K562 (cell line): ENCODE measurements around the gene UTP25. TPM values are rescaled to one million over a fixed set of nuclear protein-coding genes. Genes with fewer than 3 reads are reported as not detected.

Source experiments
- ATAC-seq: fragments of 200-7000 bp; cut with Tn5 transposase; 3 replicates; pipeline ENCODE4 v1.9.1; 2020; ENCODE audit warnings: moderate library complexity
- BruUV-seq: library from RNA; stranded (reverse); fragments of 400-500 nt; replicated peaks from 2 replicates; lab custom pipeline; 2021; lab: Mats Ljungman, UMichigan
- CTCF ChIA-PET: fragments of 300-600 bp; formaldehyde crosslinking; extraction: SDS; loops from one replicate; lab custom pipeline; 2021; ENCODE audit warnings: low intra/inter-chr PET ratio; lab: Yijun Ruan, JAX
- POLR2A ChIA-PET: fragments of 300-600, 350-650 bp; sonication (Branson Sonifier 250); formaldehyde crosslinking; extraction: SDS; loops from one replicate; lab custom pipeline; 2021; ENCODE audit warnings: antibody characterized with exemption, inconsistent platforms; lab: Yijun Ruan, JAX
- DNase-seq, 4 experiments: peaks; one replicate each; pipeline versions ENCODE4 v3.0.0 to v3.0.0-alpha.2; 2011 to 2018; ENCODE audit warnings: low spot score in 3 of 4, mixed read lengths in 3 of 4; ENCODE audit errors: extremely low read depth in 1 of 4
- FAIRE-seq: peaks from 2 replicates; lab custom pipeline; 2011; peaks lifted over from hg19 to GRCh38; lab: Jason Lieb, UNC
- H2AFZ ChIP-seq: 2 replicates; pipeline ENCODE4 v1.6.0; 2011; ENCODE audit warnings: low read depth, low read length, control low read depth, inconsistent platforms
- H3K27ac ChIP-seq: fragments of 200-600 bp; 3 replicates; pipeline ENCODE4 v1.8.0; 2011; ENCODE audit warnings: low read depth, mild to moderate bottlenecking, control low read depth, inconsistent platforms, low read length, moderate library complexity, mixed read lengths; ENCODE audit errors: extremely low read depth
- H3K27me3 ChIP-seq, 2 experiments: fragments of 300-600 bp in 1 of 2; 2 replicates in 1 of 2; 3 replicates in 1 of 2; pipeline versions ENCODE4 v1.6.0 to v1.8.0; 2011; ENCODE audit warnings: inconsistent platforms in 2 of 2, low read length in 2 of 2, mild to moderate bottlenecking in 1 of 2, mixed read lengths in 1 of 2, moderate library complexity in 1 of 2; ENCODE audit not compliant: control insufficient read depth in 2 of 2, insufficient read depth in 2 of 2
- H3K36me3 ChIP-seq: fragments of 300-600 bp; 3 replicates; pipeline ENCODE4 v1.8.0; 2011; ENCODE audit warnings: mild to moderate bottlenecking, low read length, inconsistent platforms; ENCODE audit not compliant: control insufficient read depth, insufficient read depth
- H3K4me1 ChIP-seq, 2 experiments: fragments of 200-600 bp in 1 of 2; replicated peaks in 1 of 2; 2 replicates in 1 of 2; 3 replicates in 1 of 2; pipeline versions ENCODE4 v1.5.1 to v1.8.0; 2011; ENCODE audit warnings: inconsistent platforms in 2 of 2, low read length in 2 of 2, mild to moderate bottlenecking in 1 of 2, mixed read lengths in 1 of 2, moderate library complexity in 1 of 2; ENCODE audit not compliant: control insufficient read depth in 2 of 2, insufficient read depth in 2 of 2
- H3K4me2 ChIP-seq: 2 replicates; pipeline ENCODE4 v1.6.1; 2011; ENCODE audit warnings: low read length, control low read depth, inconsistent platforms, mixed read lengths; ENCODE audit not compliant: insufficient read depth
- H3K4me3 ChIP-seq: fragments of 200-600 bp; sonication (generic), shearing (Covaris generic); 2 replicates; pipeline ENCODE4 v1.5.1; 2016; ENCODE audit warnings: control low read depth, inconsistent platforms
- H3K79me2 ChIP-seq: fragments of 200-600 bp; 3 replicates; pipeline ENCODE4 v1.8.0; 2011; ENCODE audit warnings: low read length, inconsistent platforms; ENCODE audit not compliant: control insufficient read depth, insufficient read depth
- H3K9ac ChIP-seq, 2 experiments: 2 replicates each; pipeline versions ENCODE4 v1.6.0 to v1.6.1; 2011; ENCODE audit warnings: low read depth in 2 of 2, low read length in 2 of 2, control low read depth in 1 of 2, inconsistent platforms in 1 of 2, mild to moderate bottlenecking in 1 of 2, mixed read lengths in 1 of 2; ENCODE audit not compliant: insufficient read depth in 1 of 2
- H3K9me1 ChIP-seq: one replicate; pipeline ENCODE4 v1.6.0; 2011; ENCODE audit warnings: inconsistent platforms, mild to moderate bottlenecking, low read length, moderate library complexity; ENCODE audit not compliant: control insufficient read depth, insufficient read depth
- H3K9me3 ChIP-seq: replicated peaks from 2 replicates; pipeline ENCODE4 v1.5.1; 2011; ENCODE audit warnings: low read depth, low read length, inconsistent platforms; ENCODE audit not compliant: control insufficient read depth, insufficient read depth
- H4K20me1 ChIP-seq: replicated peaks from 2 replicates; pipeline ENCODE4 v1.6.1; 2011; ENCODE audit warnings: low read length, inconsistent platforms, mixed read lengths; ENCODE audit not compliant: control insufficient read depth, insufficient read depth
- BCL6 ChIP-seq: fragments of 250-450 bp; sonication (Bioruptor Pico); IDR thresholded peaks from 2 replicates; pipeline ENCODE4 v1.4.0; 2020
- DPF2 ChIP-seq: fragments of 450-650 bp; IDR thresholded peaks from 2 replicates; pipeline ENCODE4 v1.6.1; 2016
- NFIC ChIP-seq: fragments of 450-650 bp; IDR thresholded peaks from 2 replicates; pipeline ENCODE4 v1.6.1; 2017; ENCODE audit warnings: mild to moderate bottlenecking, inconsistent platforms
- SRSF9 ChIP-seq: fragments of 200-400 bp; formaldehyde crosslinking; IDR thresholded peaks from 2 replicates; pipeline ENCODE4 v1.6.1; 2017; ENCODE audit warnings: low read depth, low read length, borderline replicate concordance
- U2AF2 ChIP-seq: fragments of 200-400 bp; formaldehyde crosslinking; optimal IDR thresholded peaks from 2 replicates; pipeline ENCODE3; 2017; ENCODE audit warnings: low read depth, mild to moderate bottlenecking, low read length
- ZNF780A ChIP-seq: fragments of 250-450 bp; sonication (Bioruptor Pico); IDR thresholded peaks from 2 replicates; pipeline ENCODE4 v1.5.0; 2021; ENCODE audit warnings: mild to moderate bottlenecking
- WGBS: fragments of 100-300 bp; shearing (Covaris generic); methylation state at CpG from one replicate; pipeline ENCODE4 v1.1.6; 2016; ENCODE audit warnings: low coverage, mixed read lengths; ENCODE audit not compliant: insufficient coverage; ENCODE audit errors: missing lambda C conversion rate; 5-methylcytosine and 5-hydroxymethylcytosine counted together
- in situ Hi-C: fragments of 300-500 bp; cut with MboI; formaldehyde crosslinking; loops from 4 replicates; pipeline ENCODE4 v1.15.0; 2018; ENCODE audit warnings: inconsistent platforms, mixed read lengths
- intact Hi-C: fragments of 100-400 bp; cut with micrococcal nuclease; formaldehyde crosslinking; loops from 2 replicates; pipeline ENCODE4 v1.14.2; 2022
- polyA plus RNA-seq, 8 experiments: library from polyadenylated mRNA; depleted of rRNA in 4 of 8; stranded (reverse) in 5 of 8; unstranded in 3 of 8; fragments of >200 nt; fragmentation: Nextera tagmentation in 2 of 8; fragmentation: Illumina TruSeq in 1 of 8; extraction: Ambion mirVana in 2 of 8; extraction: Trizol in 1 of 8; gene quantifications; 2 replicates each; pipeline versions ENCODE4 v1.2.1 to v1.2.3, GENCODE V29; 2011 to 2014; ENCODE audit warnings: inconsistent platforms in 1 of 8, missing spikeins in 1 of 8
- total RNA-seq, 7 experiments: library from RNA; depleted of rRNA in 6 of 7; stranded (reverse); fragments of >200 nt in 6 of 7; fragmentation: Illumina TruSeq in 2 of 7; extraction: Trizol in 2 of 7; gene quantifications; 2 replicates each; pipeline versions ENCODE4 v1.2.1 to v1.2.3, GENCODE V29; 2011 to 2021; ENCODE audit warnings: low replicate concordance in 1 of 7

UTP25 gene
- total and polyA plus RNA-seq, 9 of the 15 experiments (the other 6 are each of a cell fraction or from before 2014, with no cell fraction given) = 5.7 to 17.6 (median 12.0) TPM

DNA sequence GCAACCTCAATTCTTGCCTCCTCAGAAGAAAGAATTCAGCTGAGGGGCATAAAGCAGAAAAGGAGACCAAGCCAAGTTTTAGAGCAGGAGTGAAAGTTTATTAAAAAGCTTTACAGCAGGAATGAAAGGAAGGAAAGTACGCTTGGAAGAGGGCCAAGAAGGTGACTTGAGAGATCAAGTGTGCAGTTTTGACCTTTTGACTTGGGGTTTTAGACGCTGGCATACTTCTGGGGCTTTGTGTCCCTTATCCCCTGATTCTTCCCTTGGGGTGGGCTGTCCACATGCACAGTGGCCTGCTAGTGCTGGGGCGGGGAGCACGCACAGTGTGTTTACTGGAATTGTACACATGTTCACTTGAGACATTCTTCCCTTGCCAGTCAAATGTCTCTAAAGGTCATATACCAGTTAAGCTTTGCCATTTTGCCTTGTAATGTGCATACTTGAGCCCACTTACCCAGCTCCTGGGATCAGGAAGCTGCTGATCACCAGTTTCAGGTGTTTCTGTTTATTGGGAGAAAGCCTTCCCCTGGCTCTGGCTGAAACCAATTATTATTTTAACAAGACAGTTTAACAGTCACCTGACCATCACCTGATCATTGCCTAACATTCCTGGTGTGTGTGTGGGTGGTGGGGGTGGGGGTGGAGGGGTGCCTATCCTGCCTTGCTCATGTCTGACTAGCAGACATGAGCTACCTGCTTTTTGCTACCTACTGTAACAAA is 36.2 kb downstream of the UTP25 start:
- intact Hi-C loops (loop anchor here (5.0 kb wide), 1 partner anchor 278 kb away; no protein-coding TSS in a partner anchor), in situ Hi-C loops (loop anchor here (25.0 kb wide), 1 partner anchor 1273 kb away; the partner anchor contains the start of gene KCNH1)
- FAIRE-seq (no peak), ATAC-seq (no peak), DNase-seq (peak in 1 of 4 experiments; percentile 15)
- TF ChIP-seq DPF2 (no peak), SRSF9 (no peak), U2AF2 (no peak), BCL6 (no peak), ZNF780A (CRISPR knock-in tag) (no peak), NFIC (peak; percentile 68)
- no peaks in the 10 kb centered on the region for H3K9me1 ChIP-seq
- H3K9me3 ChIP-seq = no peaks in the 10 kb centered on the region
- H3K79me2 ChIP-seq = no peaks in the 10 kb centered on the region
- H3K4me1 ChIP-seq = no peaks in the 10 kb centered on the region
- H3K4me2 ChIP-seq = no peak overlapping the region
- ChIA-PET CTCF (interaction anchor here (5.0 kb wide), 1 partner anchor 125 kb away, joined by 68 read pairs; no protein-coding TSS in a partner anchor), POLR2A (interaction anchor here (0.6 to 1.6 kb wide), 4 partner anchors 9 to 1225 kb away, joined by 3 to 6 read pairs (median 3); no protein-coding TSS in a partner anchor)
- H3K27me3 ChIP-seq = peaks cover 2 to 14% of the 10 kb centered on the region in 2 experiments; a peak in 3 of 5 replicates
- H4K20me1 ChIP-seq = no peaks in the 10 kb centered on the region
- no peak overlapping the region for H3K27ac ChIP-seq
- H3K9ac ChIP-seq = no peak overlapping the region
- 0% methylated on average over 4 of the region's 4 CpGs for WGBS
- no TSS peak for BruUV-seq
- no peak overlapping the region for H3K4me3 ChIP-seq
- H2AFZ ChIP-seq = no peak overlapping the region
- no peaks in the 10 kb centered on the region for H3K36me3 ChIP-seq
